NCI-H345 treated with DMSO at 0.1 percent for 48 hours (cell line): ENCODE results near the gene ACO1.

Experiments
- DNase-seq: peaks from one replicate; lab custom pipeline; 2025; ENCODE audit not compliant: unreplicated experiment; lab: John Stamatoyannopoulos, UW

The ACO1 gene

GRCh38 chr9:32486839-32487562 is 102.6 kb downstream of the ACO1 start:
- DNase-seq, result no peak

GRCh38 chr9:32487981-32488380 is 103.5 kb downstream of the ACO1 start:
- DNase-seq, result no peak

GRCh38 chr9:32490601-32491000 is 106.2 kb downstream of the ACO1 start:
- no peak for DNase-seq

- DNase-seq, result no peak
Observed at GRCh38 chr9:32497921-32498320, 113.5 kb downstream of the ACO1 start.

- DNase-seq, result no peak
Observed at GRCh38 chr9:32500768-32501167, 116.3 kb downstream of the ACO1 start.

- DNase-seq, result no peak
Observed at GRCh38 chr9:32501868-32502267, 117.4 kb downstream of the ACO1 start.

GRCh38 chr9:32502464-32502863 is 118.0 kb downstream of the ACO1 start:
- DNase-seq, result no peak

- DNase-seq, result no peak
Observed at GRCh38 chr9:32503008-32503407, 118.6 kb downstream of the ACO1 start.
